ENCODE data around the gene PDE2A.

The PDE2A gene

DNA sequence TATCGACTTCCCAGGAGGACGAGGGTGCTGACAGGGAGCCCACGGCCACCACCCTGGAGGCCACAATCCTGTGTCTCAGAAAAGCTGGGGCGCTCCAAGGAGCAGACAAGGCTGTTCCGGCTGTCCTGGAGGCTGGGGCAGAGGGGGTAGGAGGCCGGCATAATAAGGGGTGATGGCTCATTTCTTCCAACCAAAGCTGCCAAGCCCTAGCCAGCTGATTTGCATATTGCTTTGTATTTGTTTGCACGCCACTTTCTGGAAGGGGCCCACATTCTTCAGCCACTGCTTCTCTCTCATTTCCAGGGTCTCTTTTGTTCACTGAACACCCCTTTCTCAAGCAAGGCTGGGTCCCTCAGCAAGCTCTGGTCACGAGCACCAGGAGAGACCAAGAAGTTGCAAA is 4.7 kb downstream of the PDE2A start:
- no peak for TF ChIP-seq ZC3H10 (CRISPR knock-in tag; IDR thresholded peaks at IDR 0.05)
- TF ChIP-seq ZNF70 (CRISPR knock-in tag; IDR thresholded peaks at IDR 0.05): no peak
- no peak for TF ChIP-seq ARNTL (CRISPR knock-in tag; IDR thresholded peaks at IDR 0.05; ENCODE audit: borderline replicate concordance, low read depth)
- no peak for TF ChIP-seq ZNF8 (CRISPR knock-in tag; IDR thresholded peaks at IDR 0.05)
- ATAC-seq: no peak

- TF ChIP-seq ZNF70 (CRISPR knock-in tag; IDR thresholded peaks at IDR 0.05) (no peak), ISL1 (CRISPR knock-in tag; IDR thresholded peaks at IDR 0.05) (no peak), PPARA (CRISPR knock-in tag; IDR thresholded peaks at IDR 0.05; ENCODE audit: borderline replicate concordance) (no peak), ZNF8 (CRISPR knock-in tag; IDR thresholded peaks at IDR 0.05) (no peak), ZC3H10 (CRISPR knock-in tag; IDR thresholded peaks at IDR 0.05) (no peak), RARB (CRISPR knock-in tag; IDR thresholded peaks at IDR 0.05) (no peak), ZFP30 (CRISPR knock-in tag; IDR thresholded peaks at IDR 0.05) (no peak), BACH2 (CRISPR knock-in tag; IDR thresholded peaks at IDR 0.05; ENCODE audit: borderline replicate concordance) (no peak), POU6F1 (CRISPR knock-in tag; IDR thresholded peaks at IDR 0.05; ENCODE audit: borderline replicate concordance, low read depth) (no peak), GLIS3 (CRISPR knock-in tag; IDR thresholded peaks at IDR 0.05) (no peak), ZNF565 (CRISPR knock-in tag; conservative IDR thresholded peaks at IDR 0.05; ENCODE audit: low read depth) (no peak), TOX (CRISPR knock-in tag; IDR thresholded peaks at IDR 0.05; ENCODE audit: borderline replicate concordance) (no peak), TCF4 (CRISPR knock-in tag; IDR thresholded peaks at IDR 0.05; ENCODE audit: borderline replicate concordance) (no peak), ARNTL (CRISPR knock-in tag; IDR thresholded peaks at IDR 0.05; ENCODE audit: borderline replicate concordance, low read depth) (no peak)
- TF ChIP-seq, protein P1, sequence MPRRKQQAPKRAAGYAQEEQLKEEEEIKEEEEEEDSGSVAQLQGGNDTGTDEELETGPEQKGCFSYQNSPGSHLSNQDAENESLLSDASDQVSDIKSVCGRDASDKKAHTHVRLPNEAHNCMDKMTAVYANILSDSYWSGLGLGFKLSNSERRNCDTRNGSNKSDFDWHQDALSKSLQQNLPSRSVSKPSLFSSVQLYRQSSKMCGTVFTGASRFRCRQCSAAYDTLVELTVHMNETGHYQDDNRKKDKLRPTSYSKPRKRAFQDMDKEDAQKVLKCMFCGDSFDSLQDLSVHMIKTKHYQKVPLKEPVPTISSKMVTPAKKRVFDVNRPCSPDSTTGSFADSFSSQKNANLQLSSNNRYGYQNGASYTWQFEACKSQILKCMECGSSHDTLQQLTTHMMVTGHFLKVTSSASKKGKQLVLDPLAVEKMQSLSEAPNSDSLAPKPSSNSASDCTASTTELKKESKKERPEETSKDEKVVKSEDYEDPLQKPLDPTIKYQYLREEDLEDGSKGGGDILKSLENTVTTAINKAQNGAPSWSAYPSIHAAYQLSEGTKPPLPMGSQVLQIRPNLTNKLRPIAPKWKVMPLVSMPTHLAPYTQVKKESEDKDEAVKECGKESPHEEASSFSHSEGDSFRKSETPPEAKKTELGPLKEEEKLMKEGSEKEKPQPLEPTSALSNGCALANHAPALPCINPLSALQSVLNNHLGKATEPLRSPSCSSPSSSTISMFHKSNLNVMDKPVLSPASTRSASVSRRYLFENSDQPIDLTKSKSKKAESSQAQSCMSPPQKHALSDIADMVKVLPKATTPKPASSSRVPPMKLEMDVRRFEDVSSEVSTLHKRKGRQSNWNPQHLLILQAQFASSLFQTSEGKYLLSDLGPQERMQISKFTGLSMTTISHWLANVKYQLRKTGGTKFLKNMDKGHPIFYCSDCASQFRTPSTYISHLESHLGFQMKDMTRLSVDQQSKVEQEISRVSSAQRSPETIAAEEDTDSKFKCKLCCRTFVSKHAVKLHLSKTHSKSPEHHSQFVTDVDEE (CRISPR knock-in tag; IDR thresholded peaks at IDR 0.05): no peak
- TF ChIP-seq, protein P2, sequence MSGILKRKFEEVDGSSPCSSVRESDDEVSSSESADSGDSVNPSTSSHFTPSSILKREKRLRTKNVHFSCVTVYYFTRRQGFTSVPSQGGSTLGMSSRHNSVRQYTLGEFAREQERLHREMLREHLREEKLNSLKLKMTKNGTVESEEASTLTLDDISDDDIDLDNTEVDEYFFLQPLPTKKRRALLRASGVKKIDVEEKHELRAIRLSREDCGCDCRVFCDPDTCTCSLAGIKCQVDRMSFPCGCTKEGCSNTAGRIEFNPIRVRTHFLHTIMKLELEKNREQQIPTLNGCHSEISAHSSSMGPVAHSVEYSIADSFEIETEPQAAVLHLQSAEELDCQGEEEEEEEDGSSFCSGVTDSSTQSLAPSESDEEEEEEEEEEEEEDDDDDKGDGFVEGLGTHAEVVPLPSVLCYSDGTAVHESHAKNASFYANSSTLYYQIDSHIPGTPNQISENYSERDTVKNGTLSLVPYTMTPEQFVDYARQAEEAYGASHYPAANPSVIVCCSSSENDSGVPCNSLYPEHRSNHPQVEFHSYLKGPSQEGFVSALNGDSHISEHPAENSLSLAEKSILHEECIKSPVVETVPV (CRISPR knock-in tag; IDR thresholded peaks at IDR 0.05): no peak
- no peak for ATAC-seq
These were observed 5.4 kb downstream of the PDE2A start for GRCh38 chr11:72668629-72669347.

DNA sequence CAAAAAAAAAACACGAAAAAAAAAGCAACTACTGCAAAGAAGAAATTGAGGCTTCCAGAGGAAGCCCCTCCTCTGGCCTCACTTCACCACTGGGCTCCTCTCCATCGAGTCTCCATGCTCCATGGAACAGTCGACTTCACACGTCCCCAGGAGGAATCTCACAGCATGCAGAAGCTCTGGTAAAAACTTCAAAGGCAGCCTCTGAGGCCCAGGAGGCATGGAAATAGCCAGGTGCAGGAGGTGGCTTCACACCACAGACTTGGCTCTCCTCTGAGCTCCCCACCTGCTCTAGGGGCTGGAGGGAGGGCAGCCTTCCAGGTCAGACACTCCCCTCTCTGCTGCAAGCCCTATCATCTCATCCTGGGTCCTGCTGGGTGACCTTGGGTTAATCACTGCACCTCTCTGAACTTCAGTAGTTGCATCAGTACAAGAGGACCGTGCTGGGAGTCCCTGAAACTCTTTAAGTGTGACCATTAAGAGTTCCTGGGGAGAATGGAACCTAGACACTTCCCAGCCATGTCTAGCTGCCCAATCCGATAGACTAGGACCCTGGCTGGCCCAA is 8.2 kb downstream of the PDE2A start:
- ATAC-seq: no peak
- TF ChIP-seq ZFP3 (CRISPR knock-in tag; IDR thresholded peaks at IDR 0.05): no peak
- TF ChIP-seq RARB (CRISPR knock-in tag; IDR thresholded peaks at IDR 0.05): no peak
- TF ChIP-seq OSR1 (CRISPR knock-in tag; IDR thresholded peaks at IDR 0.05): no peak
- no peak for TF ChIP-seq BACH2 (CRISPR knock-in tag; IDR thresholded peaks at IDR 0.05; ENCODE audit: borderline replicate concordance)
- TF ChIP-seq ZNF70 (CRISPR knock-in tag; IDR thresholded peaks at IDR 0.05): no peak

- no peak for ATAC-seq
- TF ChIP-seq ESRRG (CRISPR knock-in tag; IDR thresholded peaks at IDR 0.05) (no peak), OSR1 (CRISPR knock-in tag; IDR thresholded peaks at IDR 0.05) (no peak), ZNF565 (CRISPR knock-in tag; conservative IDR thresholded peaks at IDR 0.05; ENCODE audit: low read depth) (no peak)
These were observed 12.2 kb downstream of the PDE2A start for GRCh38 chr11:72662036-72662435.

DNA sequence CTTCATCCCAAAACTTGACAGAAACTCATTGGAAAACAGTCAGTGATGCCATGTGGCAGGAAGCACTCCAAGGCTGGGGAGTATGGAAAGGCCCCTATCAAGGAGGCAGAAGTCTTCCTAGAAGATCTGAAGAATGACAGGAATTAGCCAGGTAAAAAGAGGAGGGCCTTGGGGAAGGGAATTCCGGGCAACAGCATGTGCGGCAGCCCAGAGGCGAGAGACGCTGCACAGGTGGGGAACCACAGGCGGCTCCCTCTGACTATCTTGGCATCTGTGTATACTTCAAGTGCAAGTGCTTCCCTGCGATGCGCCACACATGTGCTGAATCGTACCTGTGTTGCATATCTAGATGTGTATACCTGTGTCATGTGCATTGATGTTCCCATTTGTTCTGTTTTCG is 12.7 kb downstream of the PDE2A start:
- TF ChIP-seq OSR1 (CRISPR knock-in tag; IDR thresholded peaks at IDR 0.05) (no peak), ZFP30 (CRISPR knock-in tag; IDR thresholded peaks at IDR 0.05) (no peak), ISL1 (CRISPR knock-in tag; IDR thresholded peaks at IDR 0.05) (no peak), BACH2 (CRISPR knock-in tag; IDR thresholded peaks at IDR 0.05; ENCODE audit: borderline replicate concordance) (no peak), SNAI2 (CRISPR knock-in tag; IDR thresholded peaks at IDR 0.05) (no peak), RARB (CRISPR knock-in tag; IDR thresholded peaks at IDR 0.05) (no peak)

More for the DNA sequence above, 12.7 kb downstream of the PDE2A start:
- no peak for ATAC-seq

Data from SK-N-SH treated with all-trans-retinoic acid at 6 μM for 48 hours (cell line).